Activated CD4-positive, alpha-beta T cell treated with anti-CD3 and anti-CD28 coated beads, Interleukin-2, amount 50 U/mL, for 1 hour (primary cell): ENCODE measurements around the gene TOP3B.
A peak's percentile ranks its signal among the peaks of the same experiment; 100 is the strongest.

Source experiments
- DNase-seq: peaks from one replicate; pipeline ENCODE4 v3.0.0-alpha.2; 2020

The TOP3B gene

DNA sequence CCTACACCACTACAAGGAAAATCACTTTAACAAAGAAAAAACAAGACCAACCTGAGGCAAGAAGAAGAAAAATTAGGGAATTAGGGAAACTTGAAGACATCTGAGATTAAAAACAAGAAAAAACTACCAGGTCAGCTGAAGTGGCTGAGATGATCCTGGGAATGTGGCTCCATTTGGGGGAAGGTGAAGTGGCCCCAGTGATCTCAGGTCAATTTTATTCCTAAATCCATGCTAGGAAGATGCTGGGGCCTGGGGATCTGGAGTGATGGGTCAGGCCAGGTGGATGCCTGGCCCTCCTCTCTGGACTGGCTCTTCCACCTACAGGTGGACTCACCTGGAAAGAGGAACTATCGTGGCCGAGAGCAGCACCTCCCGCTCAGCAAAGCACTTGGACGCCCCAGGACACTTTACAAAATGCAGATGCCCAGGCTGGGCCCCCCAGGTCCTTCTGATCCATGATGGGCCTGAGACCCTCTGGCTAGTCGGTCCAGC is 6.7 kb downstream of the TOP3B start:
- no peak for DNase-seq

DNA sequence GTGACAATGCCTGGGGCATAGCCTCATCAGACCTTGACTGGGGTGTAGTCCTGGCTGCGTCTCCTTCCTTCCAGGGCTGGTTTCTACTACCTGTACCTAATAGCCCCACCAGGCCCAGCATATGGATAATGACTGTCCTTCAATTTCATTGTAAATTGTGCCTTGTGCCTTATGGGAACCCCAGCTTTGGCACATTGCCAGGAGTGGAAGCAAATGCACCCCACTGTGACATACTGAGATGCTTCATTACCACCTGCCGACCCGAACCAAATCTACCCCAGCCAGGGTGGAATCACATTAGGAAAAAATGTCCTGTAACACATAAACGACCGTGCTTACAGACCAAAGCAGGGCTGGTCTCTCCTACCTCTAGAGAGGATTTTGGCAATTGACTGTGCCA is 7.3 kb downstream of the TOP3B start:
- no peak for DNase-seq

DNA sequence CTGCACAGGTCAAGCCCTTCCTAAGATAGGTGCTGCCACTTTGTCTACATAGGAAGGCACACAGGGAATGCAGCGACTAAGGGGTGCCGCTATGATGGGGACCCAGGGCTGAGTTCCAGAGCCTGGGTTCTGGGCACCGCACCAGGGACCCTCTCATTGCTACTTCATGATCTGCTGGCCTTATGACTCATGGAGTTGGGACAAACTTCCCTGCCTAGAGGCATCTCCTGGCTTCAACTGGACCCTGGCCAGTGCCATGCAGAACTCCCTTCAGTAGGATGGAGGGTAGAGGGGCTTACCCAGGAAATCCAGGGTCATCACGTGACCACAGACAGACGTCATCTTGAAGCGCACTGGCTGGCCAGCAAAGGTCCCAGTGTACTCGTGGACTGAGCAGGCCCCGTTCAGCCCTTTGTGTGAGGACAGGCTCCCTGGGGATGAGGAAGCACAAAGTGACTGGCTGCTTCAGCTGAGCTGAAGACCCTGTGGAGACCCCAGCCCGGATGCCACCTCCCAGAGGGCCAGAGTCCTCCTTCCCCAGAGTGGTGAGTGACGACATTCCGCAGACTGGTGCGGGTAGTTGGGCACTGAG is 8.4 kb downstream of the TOP3B start:
- no peak for DNase-seq

DNA sequence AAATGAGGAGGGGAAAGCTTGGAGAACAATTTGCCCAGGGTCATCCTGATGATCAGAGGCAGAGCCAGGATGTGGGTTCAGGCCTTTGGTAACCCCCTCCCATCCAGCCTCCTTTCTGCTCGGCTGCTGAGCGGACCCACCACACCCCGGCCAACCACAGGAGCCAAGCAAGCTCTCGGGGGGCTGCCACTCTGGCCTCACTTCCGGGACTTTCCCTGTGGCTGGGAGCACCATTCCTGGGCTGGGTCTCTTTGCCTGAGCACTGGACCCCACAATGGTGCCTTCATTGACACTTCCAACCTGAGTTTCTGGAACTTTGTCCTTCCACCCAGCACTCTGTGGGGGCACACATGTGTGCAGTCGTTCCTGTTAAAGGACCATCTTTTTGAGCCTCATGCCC is 9.8 kb downstream of the TOP3B start:
- no peak for DNase-seq

DNA sequence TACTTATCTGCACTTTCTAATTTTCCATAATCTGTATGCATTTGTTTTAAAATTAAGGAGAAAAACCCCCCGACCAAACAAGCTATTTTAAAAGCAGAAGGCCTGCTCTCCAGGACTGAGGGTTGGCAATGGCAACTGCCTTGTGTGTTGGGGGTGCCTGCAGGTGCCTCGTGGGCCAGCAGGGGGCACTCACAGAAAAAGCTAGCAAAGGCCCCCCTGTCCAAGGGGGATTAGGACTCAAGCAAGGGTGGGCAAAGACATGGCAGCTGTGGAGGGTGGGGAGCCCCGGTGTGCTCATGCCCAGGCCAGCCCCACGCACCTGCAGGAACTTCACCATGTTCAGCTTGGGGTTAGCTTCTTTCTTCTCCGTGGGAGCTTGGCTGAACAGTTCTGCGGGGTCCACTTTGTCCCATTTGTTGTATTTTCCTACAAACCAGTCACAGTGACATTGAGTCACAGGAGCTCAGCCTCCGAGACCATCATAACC is 10.3 kb downstream of the TOP3B start:
- peak; percentile 58 for DNase-seq

DNA sequence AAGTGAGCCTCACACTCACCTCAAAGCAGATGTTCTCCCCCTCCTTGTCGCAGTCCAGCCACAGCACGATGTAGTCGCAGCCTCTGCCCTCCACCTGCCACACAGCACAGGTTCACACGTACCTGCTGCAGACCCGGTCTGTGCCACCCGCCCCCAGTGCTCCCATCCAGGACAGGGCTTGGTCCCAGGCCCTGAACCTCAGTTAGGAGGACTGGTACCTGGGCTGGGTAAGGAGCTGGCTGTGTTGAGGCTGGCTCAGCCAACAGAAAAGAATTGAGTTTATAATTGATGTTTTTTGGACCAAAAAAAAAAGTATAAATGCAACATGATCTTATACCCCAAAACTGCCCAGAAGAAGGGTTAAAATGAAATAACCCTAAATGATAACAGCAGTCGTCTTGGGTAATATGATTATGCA is 10.7 kb downstream of the TOP3B start:
- no peak for DNase-seq

DNA sequence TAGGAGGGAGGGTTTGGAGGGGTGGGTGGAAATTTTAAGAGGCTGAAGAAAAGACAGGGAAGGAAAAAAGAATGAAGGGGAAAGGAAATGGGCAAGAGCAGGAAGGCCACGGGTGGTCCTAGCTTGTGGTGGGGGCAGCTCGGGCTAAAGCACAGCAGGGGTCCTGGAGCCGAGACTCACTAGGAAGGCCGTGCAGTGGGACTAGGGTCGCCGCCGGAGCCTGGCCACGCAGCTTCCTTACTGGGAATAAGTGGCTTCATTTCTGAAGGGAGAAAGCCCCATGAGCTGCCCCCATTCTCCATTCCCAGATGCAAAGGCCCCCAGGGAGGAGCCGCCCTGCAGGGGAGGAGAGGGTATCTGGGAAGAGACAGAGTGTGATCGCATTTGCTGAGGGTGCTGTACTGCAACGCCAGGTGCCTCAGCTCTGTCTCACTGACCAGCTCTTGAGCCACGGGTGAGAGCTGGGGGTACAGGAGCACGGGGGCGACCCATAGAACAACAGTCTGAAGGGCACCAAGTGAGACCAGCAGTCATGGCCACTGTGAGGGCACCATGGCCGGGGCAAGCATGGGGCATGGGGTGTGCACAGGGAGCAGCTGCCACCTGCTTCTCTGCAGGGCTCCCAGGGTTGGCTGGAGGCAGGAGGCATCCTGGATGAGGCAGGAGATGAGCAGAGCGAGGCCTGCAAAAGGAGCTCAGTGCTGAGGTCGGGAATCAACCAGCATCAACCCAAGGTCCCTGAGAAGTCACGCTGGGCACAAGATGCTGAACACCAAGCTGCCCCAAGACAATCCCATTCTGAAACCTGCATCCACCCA is 11.6 kb downstream of the TOP3B start:
- no peak for DNase-seq

DNA sequence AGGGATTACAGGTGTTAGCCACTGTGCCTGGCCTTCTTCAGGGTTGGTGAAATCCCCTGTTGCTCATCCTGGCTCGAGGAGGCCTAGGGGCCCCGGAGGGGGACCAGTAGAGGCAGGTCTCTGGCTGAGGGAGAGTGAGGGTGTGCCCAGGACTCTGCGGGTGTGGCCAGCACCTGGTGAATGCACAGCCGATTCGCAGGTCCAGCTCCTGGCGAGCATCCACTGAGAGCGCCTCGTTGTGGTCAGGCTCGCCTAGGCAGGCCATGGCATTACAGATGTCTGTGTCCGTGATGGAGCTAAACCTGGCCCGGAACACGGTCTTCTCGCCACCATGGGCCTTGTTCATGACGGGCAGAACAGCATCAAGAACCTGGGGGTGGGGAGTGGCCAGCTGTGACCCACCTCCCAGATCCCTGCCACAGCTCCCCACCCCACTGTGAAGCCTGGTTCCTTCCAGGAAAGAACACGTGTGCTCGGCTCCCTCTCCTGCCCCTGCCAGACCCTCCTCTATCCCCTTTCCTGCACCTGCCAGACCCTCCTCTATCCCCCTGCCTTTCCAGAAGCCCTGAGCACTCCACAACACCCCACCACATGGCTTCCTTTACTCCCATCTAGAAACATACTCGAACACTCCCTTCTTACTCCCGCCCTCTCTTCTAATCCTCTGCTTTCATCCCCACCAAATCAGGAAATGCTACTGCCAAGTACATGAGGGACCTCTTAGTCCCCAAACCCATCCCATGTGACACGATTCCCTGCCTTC is 12.4 kb downstream of the TOP3B start:
- DNase-seq = no peak

DNA sequence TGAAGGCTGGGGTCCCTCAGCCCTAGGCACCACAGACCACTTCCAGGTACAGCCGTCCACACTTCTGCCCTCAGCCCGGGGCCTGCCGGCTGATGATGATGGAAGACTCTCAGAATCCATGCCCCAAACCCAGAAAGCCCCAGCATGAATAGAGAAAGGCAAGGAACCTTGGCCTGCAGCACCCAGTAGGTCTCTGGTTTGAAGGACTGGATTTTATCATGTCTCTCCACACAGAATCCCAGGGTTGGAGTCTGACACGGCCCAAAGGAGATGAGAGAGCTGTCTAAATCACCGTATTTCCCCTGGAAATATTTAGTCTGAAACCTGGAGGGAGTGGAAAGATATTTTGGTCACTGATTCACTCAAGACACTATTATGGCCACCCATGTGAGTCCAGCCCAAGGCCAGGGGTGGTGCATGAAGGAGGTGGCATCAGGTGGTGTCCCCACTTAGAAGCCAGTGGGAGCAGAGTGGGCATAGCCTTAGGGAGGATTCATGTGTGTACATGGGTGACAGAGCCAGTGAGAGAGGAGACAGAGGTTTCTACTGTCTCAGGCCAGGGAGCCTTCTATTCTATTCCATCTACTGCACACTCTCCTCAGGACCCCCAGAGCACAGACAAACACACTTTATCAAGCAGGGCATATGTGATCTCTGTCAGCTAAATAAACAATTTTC is 14.0 kb downstream of the TOP3B start:
- DNase-seq = no peak

DNA sequence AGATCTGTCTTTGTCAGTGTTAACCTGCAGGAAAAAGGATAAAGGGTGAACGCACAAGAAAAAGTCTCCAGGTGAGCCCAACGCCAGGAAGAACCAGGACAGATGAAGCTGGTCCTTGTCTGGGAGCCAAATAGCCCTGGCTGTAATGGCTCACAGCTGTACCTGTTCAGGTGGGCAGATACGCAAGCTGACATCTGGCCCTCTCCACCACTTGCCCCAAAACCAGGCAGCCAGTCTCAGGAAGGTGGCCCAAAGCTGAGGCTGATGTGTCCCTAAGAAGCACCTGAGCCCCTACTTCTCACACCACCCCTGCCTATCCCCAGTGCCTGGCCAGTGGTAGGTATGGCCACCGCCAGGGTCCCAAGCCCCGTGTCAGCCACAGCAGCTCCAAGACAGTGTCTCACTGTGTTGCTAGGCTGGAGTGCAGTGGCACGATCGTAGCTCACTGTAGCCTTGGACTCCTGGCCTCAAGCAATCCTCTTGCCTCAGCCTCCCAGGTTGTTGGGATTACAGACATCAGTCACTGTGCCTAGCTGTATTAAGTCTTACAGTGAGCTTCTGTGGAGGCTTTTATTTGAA is 14.8 kb downstream of the TOP3B start:
- DNase-seq = no peak

DNA sequence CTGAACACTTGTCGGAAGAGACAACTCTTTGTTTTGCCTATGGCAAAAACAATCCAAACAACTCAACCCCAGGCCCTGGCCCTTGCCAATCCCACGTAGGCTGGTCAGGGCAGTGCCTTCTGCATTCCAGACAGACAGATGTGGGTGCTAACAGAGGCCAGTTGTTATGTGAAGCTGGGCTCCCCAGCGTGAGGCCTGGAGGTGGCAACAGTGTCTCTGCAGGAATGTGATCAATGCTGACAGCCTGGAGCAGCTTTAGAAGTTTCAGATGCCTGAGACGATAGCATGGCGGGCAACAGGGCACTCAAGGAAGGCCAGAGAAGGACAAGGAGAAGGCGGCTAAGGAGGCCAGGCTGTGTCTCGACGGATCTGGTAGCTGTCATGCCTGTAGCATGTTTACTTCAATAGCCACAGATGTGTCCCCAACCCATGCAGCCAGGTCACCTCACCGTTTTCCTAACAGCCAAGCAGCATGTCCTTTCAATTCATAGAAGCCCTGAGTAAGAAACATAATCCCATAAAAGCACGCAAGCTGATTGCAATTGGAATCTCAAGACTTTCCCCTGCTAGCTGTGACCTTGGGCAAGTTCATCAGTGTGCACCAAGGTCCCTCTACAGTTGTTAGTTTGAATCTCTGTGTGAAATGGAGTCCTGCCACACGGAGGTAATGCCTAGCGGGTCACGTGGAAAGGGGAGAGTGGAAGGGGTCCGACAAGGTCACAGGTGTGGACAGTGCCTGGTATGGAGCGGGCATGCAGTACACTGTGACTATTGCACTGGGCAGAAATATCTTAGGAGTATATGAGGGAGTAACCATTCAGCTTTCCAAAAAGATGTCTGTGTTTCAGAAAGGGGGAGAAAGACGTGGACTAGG is 15.7 kb downstream of the TOP3B start:
- no peak for DNase-seq

DNA sequence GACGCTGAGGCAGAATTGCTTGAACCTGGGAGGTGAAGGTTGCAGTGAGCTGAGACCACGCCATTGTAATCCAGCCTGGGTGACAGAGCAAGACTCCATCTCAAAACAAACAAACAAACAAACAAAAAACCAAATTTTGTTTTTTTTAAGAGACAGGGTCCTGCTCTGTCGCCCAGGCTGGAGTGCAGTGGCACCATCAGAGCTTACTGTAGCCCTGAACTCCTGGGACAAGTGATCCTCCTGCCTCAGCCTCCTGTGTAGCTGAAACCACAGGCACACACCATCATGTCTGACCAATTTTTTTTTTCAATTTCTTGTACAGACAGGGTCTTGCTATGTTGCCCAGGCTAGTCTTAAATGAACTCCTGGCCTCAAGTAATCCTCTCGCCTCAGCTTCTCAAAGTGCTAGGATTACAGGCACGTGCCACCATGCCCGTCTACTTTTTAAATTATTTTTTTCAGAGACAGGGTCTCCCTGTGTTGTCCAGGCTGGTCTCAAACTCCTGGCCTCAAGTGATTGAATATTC is 16.8 kb downstream of the TOP3B start:
- no peak for DNase-seq

DNA sequence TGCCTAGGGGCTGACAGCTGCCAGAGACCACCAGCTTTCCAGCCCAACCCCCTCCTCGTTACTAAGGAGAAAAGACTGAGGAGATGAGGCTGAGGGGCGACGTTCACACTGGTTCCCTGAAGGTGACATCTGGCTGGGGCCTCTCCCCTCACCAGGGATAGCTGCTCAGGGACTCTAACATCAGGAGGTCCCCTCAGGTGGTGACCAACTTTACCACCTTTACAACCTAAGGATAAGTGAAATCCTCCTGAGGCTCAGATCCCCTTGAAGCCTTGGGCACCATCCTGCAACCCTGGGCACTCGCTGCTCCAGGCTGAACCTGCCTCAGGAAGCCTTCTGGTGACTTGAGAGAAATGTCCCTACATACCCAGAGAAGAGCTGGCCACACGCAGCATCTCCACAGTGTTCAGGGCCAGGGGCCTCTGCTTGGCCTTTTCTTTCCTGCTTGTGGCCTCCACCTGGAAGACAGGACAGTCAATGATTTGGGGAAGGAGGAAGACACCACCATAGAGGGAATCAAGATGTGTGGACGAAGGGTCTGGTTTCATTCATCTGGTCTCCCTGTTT is 17.6 kb downstream of the TOP3B start:
- no peak for DNase-seq

DNA sequence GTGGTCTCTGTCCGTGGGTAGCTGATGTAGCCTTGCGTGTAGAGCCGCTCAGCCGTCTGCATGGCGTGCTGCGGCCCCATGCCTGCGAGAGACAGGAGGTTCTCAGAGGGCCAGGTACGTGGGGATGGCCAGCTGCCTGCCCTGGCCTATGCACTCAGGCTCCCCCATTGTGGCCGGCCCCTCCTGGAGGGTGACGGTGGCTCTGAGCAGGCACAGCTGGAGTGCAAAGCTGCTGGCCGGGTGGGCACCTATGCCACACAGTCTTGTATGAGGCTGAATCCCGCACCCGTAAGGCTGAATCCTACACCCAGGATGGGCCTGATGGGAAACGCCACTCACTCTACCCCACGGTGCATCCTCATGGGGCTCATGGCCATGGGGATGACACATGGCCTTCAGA is 18.4 kb downstream of the TOP3B start:
- DNase-seq = no peak

DNA sequence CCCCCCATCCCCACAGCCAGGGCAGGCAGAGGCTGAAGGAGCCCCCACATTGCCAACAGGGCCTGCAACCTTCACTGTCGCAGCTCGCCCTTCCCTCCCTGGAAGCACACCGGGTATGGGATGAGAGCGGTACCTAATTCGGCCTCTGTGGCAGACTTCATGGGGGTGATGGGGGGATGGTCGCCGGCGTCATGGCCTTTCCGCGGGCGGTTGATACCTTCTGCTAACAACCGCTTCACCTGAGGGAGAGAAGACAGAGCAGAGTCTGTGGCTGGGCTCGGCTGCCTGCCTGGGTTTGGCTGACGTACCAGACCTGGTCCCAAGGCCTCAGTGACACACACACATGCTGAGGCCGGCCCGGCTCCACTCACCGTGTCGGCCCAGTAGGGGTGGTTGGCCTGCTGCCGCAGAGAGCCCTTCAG is 18.8 kb downstream of the TOP3B start:
- DNase-seq = no peak

DNA sequence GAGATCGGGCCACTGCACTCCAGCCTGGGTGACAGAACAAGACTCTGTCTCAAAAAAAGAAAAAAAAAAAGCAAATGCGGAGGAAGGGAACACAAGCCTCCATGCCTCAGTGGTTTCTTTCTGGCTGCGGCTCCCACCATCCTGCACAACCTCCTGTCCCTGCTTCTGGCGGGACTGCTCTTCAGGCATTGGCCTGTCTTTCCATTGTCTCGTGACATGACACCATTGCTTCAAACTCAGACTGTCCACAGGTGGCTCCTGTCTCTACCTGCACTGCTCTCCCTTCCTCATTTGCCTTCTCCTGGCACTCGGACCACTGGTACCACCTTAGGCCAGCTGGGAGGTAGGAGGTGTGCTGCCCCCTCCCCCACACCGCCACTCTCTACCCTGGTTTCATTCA is 19.3 kb downstream of the TOP3B start:
- DNase-seq = no peak

DNA sequence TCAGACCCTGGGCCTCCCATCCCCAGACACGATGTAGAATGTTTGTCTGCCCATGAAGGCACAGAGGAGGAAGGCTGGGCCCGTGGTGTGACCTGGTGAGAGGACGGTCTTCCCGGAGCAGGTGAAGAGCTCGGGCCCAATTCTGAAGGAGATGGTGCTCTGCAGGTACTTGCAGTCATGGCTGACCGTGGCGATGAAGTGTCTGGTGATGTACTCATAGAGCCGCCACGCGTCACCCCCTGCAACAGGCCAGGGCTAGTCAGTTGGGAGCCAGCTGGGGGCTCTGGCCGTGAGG is 20.0 kb downstream of the TOP3B start:
- DNase-seq = no peak

DNA sequence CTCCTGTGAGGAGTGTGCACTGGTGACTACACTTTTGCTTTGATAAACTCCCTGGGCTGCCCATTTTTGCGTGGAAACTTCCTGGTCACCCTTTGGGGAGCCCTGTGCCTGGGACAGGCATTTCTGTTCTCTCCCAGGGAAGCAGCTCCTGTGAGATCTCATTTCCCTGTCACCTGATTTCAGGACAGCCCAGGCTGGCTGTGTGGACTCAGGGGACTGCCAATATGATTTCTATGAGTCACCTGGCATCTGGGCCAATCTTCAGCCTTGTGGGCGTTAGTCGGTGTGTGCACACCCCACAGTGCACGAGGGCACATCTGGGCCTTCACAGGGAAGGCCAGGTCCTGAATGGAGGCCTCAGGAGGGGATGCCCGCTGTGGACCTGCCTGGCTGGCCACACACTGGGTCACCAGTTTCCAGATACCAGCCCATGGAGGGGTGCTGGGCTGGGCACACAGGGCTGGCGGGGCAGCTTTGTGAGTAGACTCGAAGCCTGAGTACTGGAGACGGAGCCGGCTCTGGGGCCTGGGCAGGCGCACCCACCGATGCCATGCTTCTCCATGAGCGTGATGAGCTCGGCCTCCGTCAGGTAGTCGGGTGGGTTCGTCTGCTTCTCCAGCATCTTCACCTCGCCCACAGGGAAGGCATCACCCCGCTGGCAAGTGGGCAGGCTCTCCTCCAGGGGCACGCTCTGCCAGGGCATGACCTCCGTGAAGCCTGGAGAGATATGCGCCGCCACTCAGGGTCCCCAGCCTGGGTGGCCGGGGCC is 20.5 kb downstream of the TOP3B start:
- no peak for DNase-seq

DNA sequence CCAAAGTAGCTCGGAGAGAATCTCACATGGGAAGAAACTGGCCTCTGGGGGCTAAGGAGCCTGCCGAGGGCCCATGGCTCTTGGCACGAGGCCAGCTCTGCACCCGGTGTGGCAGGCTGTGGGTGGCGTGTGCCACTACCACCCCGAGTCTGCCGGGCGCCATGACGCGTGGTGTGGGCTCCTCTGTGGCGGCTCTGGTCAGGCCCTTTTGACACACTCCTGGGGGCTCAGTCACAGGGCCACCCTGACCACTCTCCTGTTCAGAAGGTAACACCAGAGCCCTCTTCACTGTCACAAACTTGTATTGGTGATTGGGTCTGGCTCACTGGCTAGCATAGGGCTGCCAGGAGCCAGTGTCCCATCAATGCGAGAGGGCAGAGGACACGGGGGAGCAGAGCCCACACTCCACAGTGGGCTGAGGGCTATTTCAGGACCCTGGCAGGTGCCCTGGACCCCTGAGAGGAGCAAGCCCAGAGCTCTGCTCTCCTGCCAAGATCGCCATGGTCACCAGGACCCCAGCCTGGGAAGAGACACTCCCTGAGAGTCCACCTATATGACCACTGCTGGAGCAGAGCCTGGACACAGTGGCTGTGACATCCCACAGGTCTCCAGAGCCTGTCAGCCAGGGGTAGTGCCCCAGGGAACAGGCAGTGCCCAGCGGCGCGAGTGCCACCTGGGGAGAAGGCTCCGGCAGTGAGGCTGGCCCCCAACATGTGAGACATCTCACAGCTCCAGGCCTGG is 21.3 kb downstream of the TOP3B start:
- no peak for DNase-seq
